Fibroblast of skin of left quadriceps (primary cell): ENCODE data around the gene PPM1J.
"Not testable (repeated sequence)": the region's sequence is repeated elsewhere in the genome, so short reads cannot be mapped to it uniquely, and the experiment has no call there.

Experiments used
- DNase-seq, 2 experiments: peaks; one replicate each; pipeline ENCODE4 v3.0.0-alpha.2; 2013; ENCODE audit warnings: low read depth in 2 of 2

PPM1J gene, protein sequence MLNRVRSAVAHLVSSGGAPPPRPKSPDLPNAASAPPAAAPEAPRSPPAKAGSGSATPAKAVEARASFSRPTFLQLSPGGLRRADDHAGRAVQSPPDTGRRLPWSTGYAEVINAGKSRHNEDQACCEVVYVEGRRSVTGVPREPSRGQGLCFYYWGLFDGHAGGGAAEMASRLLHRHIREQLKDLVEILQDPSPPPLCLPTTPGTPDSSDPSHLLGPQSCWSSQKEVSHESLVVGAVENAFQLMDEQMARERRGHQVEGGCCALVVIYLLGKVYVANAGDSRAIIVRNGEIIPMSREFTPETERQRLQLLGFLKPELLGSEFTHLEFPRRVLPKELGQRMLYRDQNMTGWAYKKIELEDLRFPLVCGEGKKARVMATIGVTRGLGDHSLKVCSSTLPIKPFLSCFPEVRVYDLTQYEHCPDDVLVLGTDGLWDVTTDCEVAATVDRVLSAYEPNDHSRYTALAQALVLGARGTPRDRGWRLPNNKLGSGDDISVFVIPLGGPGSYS

DNA sequence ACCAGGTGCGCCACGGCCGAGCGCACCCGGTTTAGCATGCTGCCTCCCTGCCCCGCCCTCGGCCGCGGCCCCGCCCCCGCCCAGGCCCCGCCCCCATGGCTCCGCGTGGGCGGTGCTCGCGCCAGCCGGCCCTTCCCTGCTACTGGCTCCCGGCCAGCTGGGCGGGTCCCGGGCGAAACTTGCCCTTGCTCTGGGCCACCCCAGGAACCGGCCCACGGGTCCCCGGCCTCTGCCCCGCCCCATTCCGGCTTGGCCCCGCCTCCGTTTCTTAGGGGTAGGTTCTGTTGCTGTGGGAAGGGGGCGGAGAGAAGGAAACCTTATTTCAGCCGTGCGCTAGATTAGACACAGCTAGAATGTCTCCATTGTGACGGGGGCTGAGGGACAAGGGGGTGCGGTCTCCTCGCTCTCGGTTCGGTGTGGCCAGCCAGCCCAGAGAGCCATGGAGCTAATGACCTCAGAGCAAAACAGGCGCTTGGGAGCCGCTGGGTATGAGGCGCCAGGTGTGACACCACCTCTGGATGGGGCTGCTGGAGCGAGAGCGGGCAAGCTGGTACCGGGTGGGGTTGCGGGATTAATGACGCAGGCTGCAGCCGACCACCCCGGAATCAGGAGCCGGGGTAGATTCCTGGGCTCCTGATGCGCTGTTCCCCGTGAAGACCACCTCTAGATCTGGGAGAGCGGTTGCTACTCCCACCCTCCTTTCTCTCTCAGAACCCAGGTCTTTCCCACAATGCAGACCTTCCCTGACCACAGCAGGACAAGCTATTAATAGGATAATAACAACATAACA lies at the start of gene PPM1J:
Gene PPM1J (minus strand): TSS at position 69 of the 790 bp plus-strand sequence. CDS start 31 bp downstream, at position 38.
- DNase-seq, result peak; percentile 73 to 77

DNA sequence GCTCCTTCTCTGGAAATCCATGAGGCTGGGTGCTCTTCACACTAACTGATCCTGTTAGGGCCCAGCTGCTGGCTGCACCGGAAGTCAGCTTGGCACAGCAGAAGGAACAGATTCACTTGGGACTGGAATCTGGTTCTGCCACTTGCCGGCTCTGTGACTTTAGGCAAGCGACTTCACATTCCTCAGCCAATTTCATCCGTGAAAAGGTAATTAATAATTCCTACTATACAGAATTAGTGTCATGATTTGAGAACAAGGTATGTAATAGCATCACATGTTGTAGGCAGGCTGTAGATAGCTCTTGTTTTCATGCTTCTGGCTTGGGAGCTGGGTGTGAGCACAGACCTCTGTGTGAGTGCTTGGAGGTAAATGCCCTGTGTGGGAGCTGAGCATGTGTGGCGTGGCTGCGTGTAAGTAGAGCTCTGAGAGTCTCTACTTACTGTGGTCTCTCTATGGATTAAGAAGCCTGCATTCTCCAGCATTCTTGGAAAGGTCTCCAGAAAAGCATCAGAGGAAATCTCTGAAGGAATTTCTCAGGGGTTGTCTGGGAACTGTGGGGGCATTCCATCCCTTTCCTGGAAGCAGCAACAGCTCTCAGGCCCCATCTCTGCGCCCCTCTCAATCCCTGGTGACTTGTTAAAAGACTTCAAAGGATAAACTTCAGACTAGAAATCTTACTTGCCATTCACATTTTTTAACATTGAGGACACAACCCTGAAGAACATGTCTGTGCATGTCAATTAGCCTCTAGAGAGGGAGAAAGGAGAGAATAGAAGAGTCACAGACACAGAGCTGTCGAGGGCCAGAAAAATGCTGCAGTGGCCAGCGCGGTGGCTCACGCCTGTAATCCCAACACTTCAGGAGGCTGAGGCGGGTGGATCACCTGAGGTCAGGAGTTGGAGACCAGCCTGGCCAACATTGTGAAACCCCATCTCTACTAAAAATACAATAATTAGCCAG lies 47.7 kb upstream of the PPM1J start:
- peak in 1 of 2 experiments; percentile 8 for DNase-seq

DNA sequence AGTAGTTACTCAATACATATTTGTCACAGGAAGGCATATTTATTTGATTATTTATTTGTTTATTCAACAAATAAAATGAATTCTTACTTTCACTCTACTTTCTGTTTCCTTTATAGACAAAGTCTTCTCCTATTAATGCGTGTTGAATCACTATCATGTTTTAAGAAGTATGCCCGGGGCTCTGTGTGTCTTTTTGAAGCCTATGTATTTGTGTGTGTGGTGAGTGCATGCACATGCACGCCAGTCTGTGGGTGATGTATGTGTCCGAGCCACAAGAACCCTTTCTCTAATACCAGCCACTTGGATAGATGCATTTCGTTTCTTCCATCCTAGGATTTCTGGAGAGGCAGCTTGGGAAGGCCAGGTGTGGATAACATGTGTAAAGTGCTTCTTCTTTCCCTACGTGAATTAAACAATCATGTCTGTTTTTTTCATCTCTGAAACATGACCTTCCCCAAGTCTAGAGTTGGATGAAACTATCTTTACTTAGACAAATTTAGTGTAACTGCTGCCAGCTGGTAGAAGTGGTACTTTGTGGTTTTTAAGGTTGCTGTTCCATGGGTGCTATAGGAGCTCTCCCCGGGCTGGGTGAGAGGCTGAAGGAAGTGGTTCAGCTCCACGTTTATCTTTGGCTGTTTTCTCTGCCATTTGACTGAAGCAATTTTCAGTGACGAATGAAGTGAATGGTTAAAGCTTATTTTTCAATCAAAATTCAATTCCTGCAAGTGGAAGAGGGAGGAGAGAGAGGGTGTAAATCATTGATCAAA lies 46.8 kb upstream of the PPM1J start:
- no peak for DNase-seq

DNA sequence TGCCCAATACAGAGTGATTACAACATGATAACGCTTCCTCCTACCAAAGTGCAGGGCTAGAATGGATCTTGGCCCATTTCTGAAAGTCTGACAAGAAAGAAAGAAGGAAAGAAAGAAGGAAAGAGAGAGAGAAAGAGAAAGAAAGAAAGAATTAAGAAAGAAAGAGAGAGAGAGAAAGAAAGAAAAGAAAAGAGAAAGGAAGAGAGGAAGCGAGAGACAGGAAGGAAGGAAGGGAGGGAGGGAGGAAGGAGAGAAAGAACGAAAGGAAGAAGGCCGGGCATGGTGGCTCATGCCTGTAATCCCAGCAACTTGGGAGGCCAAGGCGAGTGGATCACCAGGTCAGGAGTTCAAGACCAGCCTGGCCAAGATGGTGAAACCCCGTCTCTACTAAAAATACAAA lies 44.1 kb upstream of the PPM1J start:
- DNase-seq, result no peak

DNA sequence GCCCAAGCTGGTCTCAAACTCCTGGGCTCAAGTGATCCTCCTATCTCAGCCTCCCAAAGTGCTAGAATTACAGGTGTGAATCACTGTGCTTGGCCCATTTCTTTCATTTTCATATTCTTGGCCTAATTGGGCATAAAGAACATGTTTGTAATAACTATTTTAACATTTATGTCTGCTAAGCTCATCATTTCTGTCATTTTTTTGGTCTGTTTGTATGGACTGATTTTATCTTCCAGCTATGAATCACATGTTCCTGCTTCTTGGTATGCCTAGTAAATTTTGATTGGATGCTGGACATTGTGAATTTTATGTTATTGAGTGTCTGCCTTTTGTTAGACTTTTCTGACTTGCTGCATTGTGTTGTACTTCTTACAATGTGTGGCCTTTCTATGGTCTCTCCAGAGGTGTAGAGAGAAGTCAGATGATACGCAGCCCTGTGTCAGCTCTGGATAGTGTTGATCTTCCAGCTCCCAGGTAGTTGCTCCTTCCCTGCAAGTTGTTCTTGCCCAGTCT lies 39.0 kb upstream of the PPM1J start:
- no peak for DNase-seq

DNA sequence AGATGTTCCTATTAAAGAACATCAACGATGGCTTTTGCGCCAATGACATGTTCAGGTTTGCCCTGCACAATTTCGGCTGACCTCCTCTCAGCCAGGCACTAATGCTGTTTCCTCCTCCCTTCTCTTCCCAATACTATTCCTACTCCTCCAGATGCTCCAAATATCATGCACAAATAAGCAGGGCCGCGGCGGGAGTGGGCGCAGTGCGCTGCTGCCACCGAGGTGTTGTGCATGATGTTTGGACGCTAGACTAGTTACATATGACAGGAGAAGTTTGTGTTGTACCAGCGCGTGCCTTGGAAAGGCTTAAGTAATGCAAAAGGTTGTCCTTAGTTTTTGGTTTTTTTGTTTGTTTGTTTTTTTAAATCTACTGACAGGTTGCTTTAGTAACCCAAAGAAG lies 33.3 kb upstream of the PPM1J start:
- no peak for DNase-seq

DNA sequence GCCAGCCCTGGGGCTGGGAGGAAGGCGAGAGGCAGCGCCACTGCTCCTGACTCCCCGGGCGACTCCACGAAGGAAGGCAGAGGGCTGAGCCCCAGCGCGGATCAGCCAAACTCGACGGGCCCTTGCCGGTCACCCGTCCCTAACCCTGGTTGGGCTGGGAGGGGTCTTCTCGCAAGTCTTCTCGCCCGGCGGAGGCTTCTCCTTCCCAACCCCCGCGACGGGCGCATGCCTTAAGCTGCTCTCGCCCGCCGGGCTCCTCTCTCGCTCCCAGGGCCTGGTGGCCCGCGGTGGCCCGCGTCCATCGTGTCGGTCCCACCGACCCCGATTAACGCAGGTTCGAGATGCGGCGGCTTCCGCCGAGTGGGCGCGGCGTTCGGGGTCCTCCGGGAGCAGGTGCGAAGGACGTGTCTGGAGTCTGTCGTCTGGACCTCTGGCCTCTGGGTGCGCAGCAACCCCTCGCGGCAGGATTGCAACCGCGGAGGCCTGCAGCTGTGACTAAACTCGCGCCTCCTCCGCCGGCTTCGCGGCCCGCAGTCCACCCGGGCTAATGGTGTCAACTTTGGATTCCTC lies 29.0 kb upstream of the PPM1J start:
- DNase-seq, result no peak

DNA sequence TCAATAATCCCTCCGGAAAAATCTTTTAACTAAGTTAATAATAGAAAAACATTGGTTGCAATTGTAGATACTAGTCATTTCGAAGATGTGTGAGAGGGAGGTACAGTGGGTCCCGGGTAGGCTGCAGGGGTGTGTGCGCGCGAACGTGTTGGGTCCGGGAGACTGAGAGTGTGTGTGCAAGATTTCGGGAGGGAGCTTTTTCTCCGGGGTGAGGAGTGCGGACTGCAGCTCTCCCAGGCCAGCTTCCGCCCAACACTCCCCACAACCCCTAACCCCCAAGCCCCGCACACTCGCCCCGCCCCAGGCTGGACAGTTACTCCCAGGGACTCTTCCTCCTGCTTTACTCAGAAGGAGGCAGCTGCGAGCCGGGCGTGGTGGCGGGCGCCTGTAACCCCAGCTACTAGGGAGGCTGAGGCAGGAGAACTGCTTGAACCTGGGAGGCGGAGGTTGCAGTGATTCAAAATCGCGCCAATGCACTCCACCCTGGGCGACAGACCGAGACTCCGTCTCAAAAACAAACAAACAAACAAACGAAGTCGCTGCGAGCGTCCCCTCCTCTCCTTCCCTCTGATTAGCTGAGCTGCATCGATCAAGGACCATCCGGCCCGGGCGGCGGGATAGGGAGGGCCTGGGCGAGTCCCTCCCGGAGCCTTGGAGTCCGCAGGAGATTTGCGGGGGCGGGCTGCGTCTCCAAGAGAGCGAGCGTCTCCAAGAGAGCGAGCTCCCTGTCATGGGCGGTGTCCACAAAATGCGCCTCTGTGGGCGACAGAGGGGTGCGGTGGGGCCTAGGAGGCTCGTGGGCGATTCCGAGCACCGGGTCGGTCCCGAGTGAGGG lies 28.3 kb upstream of the PPM1J start:
- no peak for DNase-seq

DNA sequence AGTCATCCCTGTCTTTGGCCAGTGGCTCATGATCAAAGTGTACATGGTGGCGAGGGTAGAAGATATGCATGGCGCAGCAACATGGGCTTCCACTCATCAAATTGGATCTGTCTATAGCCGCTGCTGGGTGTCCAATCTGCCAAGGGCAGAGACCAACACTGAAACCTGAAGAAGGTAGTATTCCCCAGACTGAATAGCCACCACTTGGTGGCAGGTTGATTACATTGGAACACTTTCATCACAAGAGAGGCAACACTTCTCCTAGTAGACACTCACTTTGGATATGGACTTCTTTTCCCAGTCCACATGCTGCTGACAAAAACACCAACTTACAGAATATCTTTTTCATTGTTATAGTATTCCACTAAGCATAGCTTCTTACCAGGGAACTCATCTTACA lies 22.4 kb upstream of the PPM1J start:
- no peak for DNase-seq

DNA sequence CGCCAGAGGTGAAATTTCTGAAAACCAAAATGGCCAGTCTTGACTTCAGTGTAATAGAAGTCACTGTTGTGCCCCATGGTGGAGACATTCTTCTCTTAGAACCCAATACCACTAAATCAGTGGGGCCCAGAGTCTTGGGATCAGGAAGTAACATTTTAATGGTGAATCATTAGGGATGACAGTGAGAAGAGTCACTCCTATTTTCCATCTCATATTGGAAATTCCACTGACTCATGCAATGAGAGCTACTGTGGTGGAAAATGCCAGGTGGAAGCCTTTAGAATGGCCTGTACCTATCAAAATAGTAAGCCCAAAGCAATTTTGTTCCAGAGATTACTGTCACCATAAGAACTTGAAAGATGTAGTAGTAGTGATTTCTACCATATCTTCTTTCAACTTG lies 20.6 kb upstream of the PPM1J start:
- DNase-seq, result peak; percentile 34 to 39

DNA sequence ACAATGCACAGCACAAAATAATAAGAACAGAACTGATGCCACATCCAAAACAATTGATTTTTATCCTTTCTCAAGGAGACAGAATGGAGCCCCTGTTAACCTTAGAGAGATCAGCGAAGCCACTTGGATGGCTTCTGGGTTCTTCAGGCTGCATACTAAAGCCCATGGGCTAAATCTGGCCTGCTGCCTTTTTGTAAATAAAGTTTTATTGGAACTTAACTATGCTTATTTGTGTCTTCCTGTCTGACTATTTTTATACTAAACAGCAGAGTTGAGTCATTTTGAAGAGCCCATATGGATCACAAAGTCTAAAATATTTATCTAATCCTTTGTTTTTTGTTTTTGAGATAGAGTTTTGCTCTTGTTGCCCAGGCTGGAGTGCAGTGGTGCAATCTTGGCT lies 16.3 kb upstream of the PPM1J start:
- no peak for DNase-seq

DNA sequence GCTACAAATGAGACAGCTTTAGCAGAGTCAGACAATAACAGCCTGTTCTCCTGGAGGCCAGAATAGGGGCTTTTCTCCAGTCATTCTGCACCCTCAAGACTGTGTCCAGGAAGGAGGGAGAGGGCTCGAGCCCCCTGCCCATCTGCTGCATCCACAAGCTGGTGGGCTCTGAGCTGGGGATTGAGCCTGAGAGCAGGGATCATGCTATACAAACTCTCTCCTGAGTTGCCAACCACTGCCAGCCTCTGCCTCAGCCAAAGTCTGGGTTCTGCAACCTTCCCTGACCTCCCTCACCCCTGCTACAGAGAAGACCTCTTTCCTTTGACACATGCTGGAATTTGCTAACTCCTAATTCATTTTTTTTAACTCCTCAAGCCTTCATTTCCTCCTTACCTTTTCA lies 14.8 kb upstream of the PPM1J start:
- no peak for DNase-seq

DNA sequence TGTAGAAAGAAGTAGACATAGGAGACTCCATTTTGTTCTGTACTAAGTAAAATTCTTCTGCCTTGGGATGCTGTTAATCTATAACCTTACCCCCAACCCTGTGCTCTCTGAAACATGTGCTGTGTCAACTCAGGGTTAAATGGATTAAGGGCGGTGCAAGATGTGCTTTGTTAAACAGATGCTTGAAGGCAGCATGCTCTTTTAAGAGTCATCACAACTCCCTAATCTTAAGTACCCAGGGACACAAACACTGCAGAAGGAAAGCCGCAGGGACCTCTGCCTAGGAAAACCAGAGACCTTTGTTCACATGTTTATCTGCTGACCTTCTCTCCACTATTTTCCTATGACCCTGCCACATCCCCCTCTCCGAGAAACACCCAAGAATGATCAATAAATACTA lies 13.9 kb upstream of the PPM1J start:
- not testable (repeated sequence) for DNase-seq

DNA sequence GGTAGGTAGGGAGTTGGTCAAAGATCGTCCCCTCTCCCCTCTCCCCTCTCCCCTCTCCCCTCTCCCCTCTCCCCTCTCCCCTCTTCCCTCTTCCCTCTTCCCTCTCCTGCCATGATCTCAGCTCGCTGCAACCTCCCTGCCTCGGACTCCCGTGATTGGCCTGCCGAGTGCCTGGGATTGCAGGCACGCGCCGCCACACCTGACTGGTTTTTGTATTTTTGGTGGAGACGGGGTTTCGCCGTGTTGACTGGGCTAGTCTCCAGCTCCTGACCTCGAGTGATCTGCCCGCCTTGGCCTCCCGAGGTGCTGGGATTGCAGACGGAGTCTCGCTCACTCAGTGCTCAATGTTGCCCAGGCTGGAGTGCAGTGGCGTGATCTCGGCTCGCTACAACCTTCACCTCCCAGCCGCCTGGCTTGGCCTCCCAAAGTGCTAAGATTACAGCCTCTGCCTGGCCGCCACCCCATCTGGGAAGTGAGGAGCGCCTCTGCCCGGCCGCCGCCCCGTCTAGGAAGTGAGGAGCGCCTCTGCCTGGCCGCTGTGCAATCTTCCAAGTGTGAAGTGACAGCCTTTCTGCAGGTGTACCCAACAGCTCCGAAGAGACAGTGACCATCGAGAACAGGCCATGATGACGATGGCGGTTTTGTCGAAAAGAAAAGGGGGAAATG lies 13.3 kb upstream of the PPM1J start:
- DNase-seq, result not testable (repeated sequence)

DNA sequence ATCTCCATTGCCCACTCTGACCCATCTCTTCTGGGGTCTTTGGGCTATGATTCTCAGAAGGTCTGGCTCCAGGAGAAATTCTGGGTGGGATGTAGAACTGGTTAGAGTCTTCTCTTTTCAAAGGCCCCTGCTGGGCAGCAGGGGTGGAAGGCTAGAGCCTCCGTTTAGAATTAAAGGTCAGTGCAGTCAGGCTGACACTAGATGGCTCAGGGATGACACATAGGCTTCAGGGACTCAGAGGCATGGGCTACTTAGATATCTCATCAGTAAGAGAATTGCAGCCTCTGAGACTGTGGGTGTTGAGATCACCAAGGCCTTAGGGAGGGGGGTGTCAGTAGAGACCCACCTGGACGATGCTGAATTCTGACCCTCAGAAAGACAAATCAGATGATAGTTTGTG lies 12.6 kb upstream of the PPM1J start:
- no peak for DNase-seq

DNA sequence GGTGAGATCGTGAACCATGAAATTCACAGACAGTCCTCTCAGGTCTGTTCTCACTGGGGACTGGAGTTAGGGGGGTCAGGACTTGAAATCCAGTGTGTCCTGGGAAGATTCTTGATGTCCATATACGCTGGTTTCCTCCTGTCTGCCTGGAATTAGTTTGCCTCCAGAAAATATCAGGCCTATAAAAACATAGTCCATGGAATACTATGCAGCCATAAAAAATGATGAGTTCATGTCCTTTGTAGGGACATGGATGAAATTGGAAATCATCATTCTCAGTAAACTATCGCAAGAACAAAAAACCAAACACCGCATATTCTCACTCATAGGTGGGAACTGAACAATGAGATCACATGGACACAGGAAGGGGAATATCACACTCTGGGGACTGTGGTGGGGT lies 9.1 kb upstream of the PPM1J start:
- not testable (repeated sequence) for DNase-seq

DNA sequence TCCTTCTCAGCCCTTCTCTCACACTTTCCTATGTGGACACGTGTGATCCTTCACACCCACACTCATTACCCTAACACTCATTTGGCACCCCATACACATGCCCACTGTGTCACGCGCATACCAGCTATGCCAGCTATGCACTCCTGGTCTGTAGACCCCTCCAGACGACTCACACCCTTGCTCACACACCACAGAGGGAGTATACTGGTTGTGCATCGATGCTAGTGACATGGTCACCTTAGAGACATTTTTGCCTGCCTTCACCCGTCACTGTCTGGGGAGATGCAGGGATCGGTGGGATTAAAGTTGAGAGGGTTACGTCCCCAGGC lies 8.3 kb upstream of the PPM1J start:
- DNase-seq, result no peak

DNA sequence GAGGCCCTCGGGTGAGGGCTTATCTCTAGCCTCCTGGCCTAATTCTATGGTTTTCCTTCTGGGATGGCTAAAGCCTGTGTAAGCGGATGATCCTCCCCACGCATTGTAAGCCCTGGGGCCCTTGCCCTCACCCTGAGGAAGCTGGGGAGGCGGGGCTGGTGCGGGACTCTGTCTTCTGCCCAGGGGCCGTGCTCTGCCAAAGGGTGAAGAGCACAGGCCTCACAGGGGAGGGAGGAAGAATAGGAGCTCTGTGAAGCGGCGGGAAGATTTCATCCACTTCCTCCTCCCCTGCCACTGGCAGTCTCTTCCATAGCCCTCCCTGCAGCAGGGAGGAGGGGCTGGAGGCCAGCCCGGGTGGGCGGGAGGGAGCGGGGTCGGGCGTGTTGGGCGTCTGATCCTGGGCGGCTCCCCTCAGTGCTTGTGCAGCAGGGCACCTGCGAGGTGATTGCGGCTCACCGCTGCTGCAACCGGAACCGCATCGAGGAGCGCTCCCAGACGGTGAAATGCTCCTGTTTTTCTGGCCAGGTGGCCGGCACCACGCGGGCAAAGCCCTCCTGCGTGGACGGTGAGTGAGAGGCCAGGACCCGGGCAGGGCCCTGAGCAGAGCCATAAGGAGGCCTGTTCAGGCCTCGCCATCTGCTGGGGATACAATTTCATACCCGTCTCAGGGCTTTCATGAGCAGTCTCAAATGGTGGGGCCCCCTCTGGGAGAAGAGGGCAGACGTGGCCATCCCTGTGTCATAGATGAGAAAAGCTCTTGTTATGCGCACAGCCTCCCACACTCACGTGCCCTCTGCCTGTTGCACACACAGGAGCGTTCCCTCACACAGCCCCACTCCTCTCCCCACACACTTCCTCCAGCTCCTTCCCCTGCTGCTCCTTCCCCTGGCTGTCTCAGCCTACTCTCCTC lies 7.7 kb upstream of the PPM1J start:
- DNase-seq, result no peak
